HCT116 (cell line): Measurements from ENCODE around the gene RYR2. TPM values are rescaled to one million over a fixed set of nuclear protein-coding genes. Genes with fewer than 3 reads are reported as not detected.

Source experiments
- ATAC-seq: fragments of 200-7000 bp; cut with Tn5 transposase; 2 replicates; pipeline ENCODE4 v1.9.1; 2020; ENCODE audit warnings: mild to moderate bottlenecking, moderate library complexity
- BruUV-seq: library from RNA; stranded (reverse); fragments of 400-500 nt; replicated peaks from 2 replicates; lab custom pipeline; 2021; lab: Mats Ljungman, UMichigan
- CTCF ChIA-PET: fragments of 300-600 bp; sonication (Branson Sonifier 250); formaldehyde crosslinking; loops from one replicate; lab custom pipeline; 2021; ENCODE audit warnings: antibody characterized with exemption; lab: Charles Lee
- POLR2A ChIA-PET: fragments of 300-600, 350-600 bp; sonication (Branson Sonifier 250); formaldehyde crosslinking; loops from one replicate; lab custom pipeline; 2021; ENCODE audit warnings: antibody characterized with exemption; lab: Charles Lee
- RAD21 ChIA-PET, 2 experiments: fragments of 300-600 bp; sonication (Branson Sonifier 250); formaldehyde crosslinking; loops; one replicate each; lab custom pipeline; 2023; ENCODE audit warnings: low total read pairs in 2 of 2; ENCODE audit not compliant: uncharacterized antibody in 2 of 2, unreplicated experiment in 2 of 2, low non-redundant PET in 1 of 2; lab: Charles Lee
- DNase-seq: peaks from one replicate; pipeline ENCODE4 v3.0.0-alpha.2; 2010; ENCODE audit warnings: low read depth, low spot score
- H2AFZ ChIP-seq: fragments of 200-600 bp; shearing (Covaris generic), sonication (generic); 2 replicates; pipeline ENCODE4 v1.6.1; 2017; ENCODE audit warnings: low read depth, mixed run types, mixed read lengths, antibody characterized with exemption, low read length; ENCODE audit not compliant: poor library complexity, severe bottlenecking
- H3K27ac ChIP-seq: 2 replicates; pipeline ENCODE4 v1.5.1; 2012; ENCODE audit warnings: low read depth, low read length
- H3K27me3 ChIP-seq: fragments of 200-600 bp; sonication (generic); 2 replicates; pipeline ENCODE4 v1.6.1; 2016; ENCODE audit warnings: mixed run types, low read length, mixed read lengths; ENCODE audit not compliant: insufficient read depth
- H3K36me3 ChIP-seq, 2 experiments: fragments of 200-500 bp in 1 of 2; fragments of 200-600 bp in 1 of 2; sonication (Bioruptor generic) in 1 of 2; sonication (generic) in 1 of 2; 2 replicates each; pipeline versions ENCODE4 v1.5.1 to v1.6.1; 2014 to 2016; ENCODE audit warnings: low read length in 2 of 2, inconsistent platforms in 1 of 2, mixed read lengths in 1 of 2, mixed run types in 1 of 2; ENCODE audit not compliant: insufficient read depth in 2 of 2, control insufficient read depth in 1 of 2
- H3K4me1 ChIP-seq, 2 experiments: fragments of 200-600 bp in 1 of 2; sonication (generic) in 1 of 2; 2 replicates each; pipeline versions ENCODE4 v1.5.1 to v1.6.1; 2012 to 2017; ENCODE audit warnings: low read length in 2 of 2, inconsistent platforms in 1 of 2, mild to moderate bottlenecking in 1 of 2, mixed read lengths in 1 of 2, mixed run types in 1 of 2, moderate library complexity in 1 of 2; ENCODE audit not compliant: insufficient read depth in 2 of 2, control insufficient read depth in 1 of 2
- H3K4me2 ChIP-seq: fragments of 200-600 bp; sonication (generic); 2 replicates; pipeline ENCODE4 v1.6.1; 2017; ENCODE audit warnings: mixed run types, low read length, mixed read lengths
- H3K4me3 ChIP-seq, 2 experiments: fragments of 200-600 bp in 1 of 2; sonication (generic) in 1 of 2; replicated peaks in 1 of 2; 2 replicates each; pipeline ENCODE4 v1.5.1; 2011 to 2016; ENCODE audit warnings: low read length in 2 of 2, control low read depth in 1 of 2, low read depth in 1 of 2, mild to moderate bottlenecking in 1 of 2, mixed read lengths in 1 of 2, mixed run types in 1 of 2
- H3K79me2 ChIP-seq: fragments of 200-600 bp; sonication (generic); 2 replicates; pipeline ENCODE4 v1.6.1; 2017; ENCODE audit warnings: mild to moderate bottlenecking, mixed run types, low read length, moderate library complexity, mixed read lengths; ENCODE audit not compliant: insufficient read depth
- H3K9ac ChIP-seq: fragments of 200-600 bp; sonication (generic); 2 replicates; pipeline ENCODE4 v1.6.1; 2016; ENCODE audit warnings: low read length, mixed read lengths
- H3K9me2 ChIP-seq: fragments of 200-600 bp; sonication (generic), shearing (Covaris generic); 2 replicates; pipeline ENCODE4 v1.6.1; 2017; ENCODE audit warnings: mixed run types, mild to moderate bottlenecking, moderate library complexity; ENCODE audit not compliant: insufficient read depth
- H3K9me3 ChIP-seq, 2 experiments: fragments of 200-500 bp in 1 of 2; fragments of 200-600 bp in 1 of 2; sonication (Bioruptor generic) in 1 of 2; sonication (generic) in 1 of 2; 2 replicates each; pipeline ENCODE4 v1.6.1; 2014 to 2017; ENCODE audit warnings: low read length in 2 of 2, mixed read lengths in 2 of 2, inconsistent platforms in 1 of 2, low read depth in 1 of 2, mild to moderate bottlenecking in 1 of 2, mixed run types in 1 of 2, moderate library complexity in 1 of 2; ENCODE audit not compliant: control insufficient read depth in 1 of 2, insufficient read depth in 1 of 2
- H4K20me1 ChIP-seq: fragments of 200-600 bp; sonication (generic), shearing (Covaris generic); 2 replicates; pipeline ENCODE4 v1.6.1; 2017; ENCODE audit warnings: mixed run types, mild to moderate bottlenecking, moderate library complexity; ENCODE audit not compliant: insufficient read depth
- CBX3 ChIP-seq: IDR thresholded peaks from 2 replicates; pipeline ENCODE4 v1.6.1; 2012; ENCODE audit warnings: low read depth
- CTCF ChIP-seq, 3 experiments: fragments of 200-600 bp in 1 of 3; sonication (generic) in 1 of 3; IDR thresholded peaks in 2 of 3; conservative IDR thresholded peaks in 1 of 3; 2 replicates each; pipeline ENCODE4 v1.5.1; 2012 to 2017; ENCODE audit warnings: low read depth in 2 of 3, low read length in 2 of 3, antibody characterized with exemption in 1 of 3, borderline replicate concordance in 1 of 3, control low read depth in 1 of 3, mild to moderate bottlenecking in 1 of 3, mixed read lengths in 1 of 3, mixed run types in 1 of 3, moderate library complexity in 1 of 3; ENCODE audit not compliant: insufficient read depth in 1 of 3
- EGR1 ChIP-seq: IDR thresholded peaks from 2 replicates; pipeline ENCODE4 v1.6.1; 2012; ENCODE audit warnings: low read depth
- ELF1 ChIP-seq: IDR thresholded peaks from 2 replicates; pipeline ENCODE4 v1.6.1; 2012; ENCODE audit warnings: low read depth, borderline replicate concordance
- EZH2 ChIP-seq: fragments of 200-600 bp; sonication (generic); IDR thresholded peaks from 2 replicates; pipeline ENCODE4 v1.6.1; 2017; ENCODE audit warnings: antibody characterized with exemption, mixed run types
- EZH2phosphoT487 ChIP-seq: fragments of 200-600 bp; IDR thresholded peaks from 2 replicates; pipeline ENCODE4 v1.6.1; 2018; ENCODE audit warnings: antibody characterized with exemption, borderline replicate concordance
- FOSL1 ChIP-seq: IDR thresholded peaks from 2 replicates; pipeline ENCODE4 v1.6.1; 2012; ENCODE audit warnings: low read depth
- JUND ChIP-seq: IDR thresholded peaks from 2 replicates; pipeline ENCODE4 v1.6.1; 2012
- MAX ChIP-seq: IDR thresholded peaks from 2 replicates; pipeline ENCODE4 v1.6.1; 2012
- POLR2A ChIP-seq: IDR thresholded peaks from 2 replicates; pipeline ENCODE4 v1.7.0; 2011; ENCODE audit warnings: borderline replicate concordance; ENCODE audit not compliant: insufficient read depth, insufficient read length; ENCODE audit errors: extremely low read depth
- RAD21 ChIP-seq: IDR thresholded peaks from 2 replicates; pipeline ENCODE4 v1.6.1; 2012; ENCODE audit warnings: low read depth, mild to moderate bottlenecking
- REST ChIP-seq: IDR thresholded peaks from 2 replicates; pipeline ENCODE4 v1.6.1; 2012; ENCODE audit warnings: low read depth
- SIN3A ChIP-seq: IDR thresholded peaks from 2 replicates; pipeline ENCODE4 v1.6.1; 2012; ENCODE audit warnings: low read depth
- SP1 ChIP-seq: IDR thresholded peaks from 2 replicates; pipeline ENCODE4 v1.6.1; 2012; ENCODE audit warnings: low read depth
- SRF ChIP-seq: IDR thresholded peaks from 2 replicates; pipeline ENCODE4 v1.6.1; 2012; ENCODE audit warnings: low read depth
- TCF7L2 ChIP-seq: IDR thresholded peaks from 2 replicates; pipeline ENCODE4 v1.7.0; 2011; ENCODE audit warnings: borderline replicate concordance, inconsistent platforms; ENCODE audit not compliant: insufficient read depth, insufficient read length; ENCODE audit errors: extremely low read depth
- YY1 ChIP-seq: IDR thresholded peaks from 2 replicates; pipeline ENCODE4 v1.6.1; 2011; ENCODE audit warnings: low read length, low read depth, moderate library complexity, mild to moderate bottlenecking; ENCODE audit not compliant: insufficient replicate concordance; ENCODE audit errors: extremely low read depth
- ZBTB33 ChIP-seq: IDR thresholded peaks from 2 replicates; pipeline ENCODE4 v1.6.1; 2011; ENCODE audit warnings: mild to moderate bottlenecking, low read length, moderate library complexity; ENCODE audit not compliant: insufficient replicate concordance; ENCODE audit errors: extremely low read depth
- ZFX ChIP-seq: fragments of 450-650 bp; IDR thresholded peaks from 2 replicates; pipeline ENCODE4 v1.6.1; 2017
- intact Hi-C: fragments of 100-400 bp; cut with micrococcal nuclease; formaldehyde crosslinking; loops from 2 replicates; pipeline ENCODE4 v1.10.0; 2022
- total RNA-seq: library from RNA; stranded (reverse); gene quantifications from one replicate; pipeline ENCODE4 v1.2.1, GENCODE V29; 2021; ENCODE audit not compliant: unreplicated experiment

Gene RYR2
- total RNA-seq, 1 experiment from 2014 or later = 0.02 TPM

- Histone ChIP-seq H4K20me1 (no peaks in the 10 kb centered on the region), H3K27me3 (no peaks in the 10 kb centered on the region), H3K4me2 (no peak overlapping the region), H3K27ac (no peak overlapping the region), H2AFZ (no peak overlapping the region), H3K9me2 (no peaks in the 10 kb centered on the region), H3K4me1 (no peaks in the 10 kb centered on the region), H3K36me3 (no peaks in the 10 kb centered on the region), H3K79me2 (no peaks in the 10 kb centered on the region), H3K9ac (no peak overlapping the region), H3K4me3 (no peak overlapping the region), H3K9me3 (no peaks in the 10 kb centered on the region)
- no peak for TF ChIP-seq JUND
- no peak for TF ChIP-seq EZH2phosphoT487
- TF ChIP-seq SP1 = no peak
- TF ChIP-seq ZFX = no peak
- no peak for TF ChIP-seq CBX3
- TF ChIP-seq SRF = no peak
- no peak for TF ChIP-seq ZBTB33
- TF ChIP-seq REST = no peak
- no peak for TF ChIP-seq RAD21
- TF ChIP-seq SIN3A = no peak
- TF ChIP-seq EGR1 = no peak
- no peak for TF ChIP-seq YY1
- no peak for TF ChIP-seq MAX
- TF ChIP-seq EZH2 = no peak
- TF ChIP-seq TCF7L2 = no peak
- no peak for TF ChIP-seq POLR2A
- no peak for TF ChIP-seq ELF1
- no peak for TF ChIP-seq FOSL1
- TF ChIP-seq CTCF (IDR thresholded peaks at IDR 0.05 in 2 of 3, conservative IDR thresholded peaks at IDR 0.05 in 1 of 3; ENCODE audit: borderline replicate concordance in 1 of 3, insufficient read depth in 1 of 3, low read depth in 2 of 3, low read length in 2 of 3) = no peak
- no TSS peak for BruUV-seq
- RAD21 ChIA-PET = no interaction called here
- ATAC-seq (no peak), DNase-seq (no peak)
- intact Hi-C loops = no loop called here
- POLR2A ChIA-PET = no interaction called here
- CTCF ChIA-PET = no interaction called here
Observed at GRCh38 chr1:237138551-237138950, 96.6 kb downstream of the RYR2 start.
